ENCODE results near the gene SRPX.

GRCh38 chrX:38138157-38138891 is 82.3 kb downstream of the SRPX start:
- TF ChIP-seq CTCF (IDR thresholded peaks at IDR 0.05; ENCODE audit: low read length) (no peak), EZH2phosphoT487 (IDR thresholded peaks at IDR 0.05; ENCODE audit: low read length) (no peak), EZH2 (optimal IDR thresholded peaks at IDR 0.05; ENCODE audit: low read depth, low read length) (no peak)
